Esophagus (tissue), 2 donors: ENCODE results near the gene PCDH15. TPM values are rescaled to one million over a fixed set of nuclear protein-coding genes. Genes with fewer than 3 reads are reported as not detected.

Experiments used
- H3K27ac ChIP-seq, 2 donors: one replicate each; pipeline ENCODE4 v1.5.1; 2013; ENCODE audit warnings: low read depth in 2 of 2, mild to moderate bottlenecking in 2 of 2, inconsistent platforms in 1 of 2, low read length in 1 of 2, moderate library complexity in 1 of 2
- H3K27me3 ChIP-seq, 2 donors: one replicate each; pipeline ENCODE4 v1.6.1; 2013; ENCODE audit warnings: low read length in 2 of 2, control low read depth in 1 of 2, mild to moderate bottlenecking in 1 of 2; ENCODE audit not compliant: insufficient read depth in 2 of 2, control insufficient read depth in 1 of 2
- H3K36me3 ChIP-seq, 2 donors: one replicate each; pipeline ENCODE4 v1.6.1; 2013; ENCODE audit warnings: low read length in 1 of 2; ENCODE audit not compliant: control insufficient read depth in 2 of 2, insufficient read depth in 2 of 2
- H3K4me1 ChIP-seq, 2 donors: one replicate each; pipeline ENCODE4 v1.6.1; 2013; ENCODE audit warnings: low read length in 1 of 2; ENCODE audit not compliant: control insufficient read depth in 2 of 2, insufficient read depth in 2 of 2
- H3K4me3 ChIP-seq, 2 donors: one replicate each; pipeline ENCODE4 v1.5.1; 2013; ENCODE audit warnings: low read length in 2 of 2, mild to moderate bottlenecking in 2 of 2, low read depth in 1 of 2, moderate library complexity in 1 of 2
- H3K9me3 ChIP-seq, 2 donors: one replicate each; pipeline ENCODE4 v1.6.1; 2013; ENCODE audit warnings: mild to moderate bottlenecking in 2 of 2, low read depth in 1 of 2, low read length in 1 of 2, moderate library complexity in 1 of 2; ENCODE audit not compliant: control insufficient read depth in 2 of 2, insufficient read depth in 1 of 2
- WGBS, 2 donors: extraction: QIAGEN DNeasy Blood & Tissue Kit; methylation state at CpG; one replicate each; pipeline ENCODE4 v1.1.7; 2013; 5-methylcytosine and 5-hydroxymethylcytosine counted together
- polyA plus RNA-seq, 2 donors: library from polyadenylated mRNA; stranded (reverse); fragments of 200-250 nt; gene quantifications; one replicate each; pipeline ENCODE4 v1.2.3, GENCODE V29; 2013
- donor health status: healthy with polysubstance abuse.
- donor health status: Bipolar disorder and iron deficiency.

Gene PCDH15
- polyA plus RNA-seq, 2 donors = not detected

GRCh38 chr10:54722075-54722474 is 79.0 kb downstream of the PCDH15 start:
- Histone ChIP-seq H3K27me3 (no peaks in the 10 kb centered on the region), H3K36me3 (no peaks in the 10 kb centered on the region), H3K9me3 (no peaks in the 10 kb centered on the region), H3K27ac (no peak overlapping the region), H3K4me1 (no peaks in the 10 kb centered on the region), H3K4me3 (no peak overlapping the region)
- 91 to 95% methylated on average over 1 of the region's 1 CpG for WGBS, 2 donors

GRCh38 chr10:54710918-54711317 is 90.1 kb downstream of the PCDH15 start:
- H3K4me3 ChIP-seq = no peak overlapping the region
- no peaks in the 10 kb centered on the region for H3K36me3 ChIP-seq
- no peaks in the 10 kb centered on the region for H3K4me1 ChIP-seq
- peaks cover 0 to 3% of the 10 kb centered on the region in 2 donors for H3K9me3 ChIP-seq
- H3K27ac ChIP-seq = no peak overlapping the region
- WGBS, 2 donors = 64 to 69% methylated on average over 3 of the region's 3 CpGs
- H3K27me3 ChIP-seq = no peaks in the 10 kb centered on the region

- Histone ChIP-seq H3K4me3 (no peak overlapping the region), H3K4me1 (no peaks in the 10 kb centered on the region)
- 62 to 65% methylated on average over 8 of the region's 8 CpGs for WGBS, 2 donors
These were observed 92.4 kb downstream of the PCDH15 start for GRCh38 chr10:54708591-54708990.

GRCh38 chr10:54708021-54708420 is 93.0 kb downstream of the PCDH15 start:
- Histone ChIP-seq H3K27ac (no peak overlapping the region), H3K36me3 (no peaks in the 10 kb centered on the region), H3K4me3 (no peak overlapping the region), H3K4me1 (no peaks in the 10 kb centered on the region), H3K9me3 (no peaks in the 10 kb centered on the region), H3K27me3 (no peaks in the 10 kb centered on the region)
- 54 to 55% methylated on average over 2 of the region's 2 CpGs for WGBS, 2 donors

More at GRCh38 chr10:54708591-54708990, 92.4 kb downstream of the PCDH15 start:
- Histone ChIP-seq H3K36me3 (no peaks in the 10 kb centered on the region), H3K27me3 (no peaks in the 10 kb centered on the region), H3K9me3 (no peaks in the 10 kb centered on the region), H3K27ac (no peak overlapping the region)

GRCh38 chr10:54702583-54703485 is 98.2 kb downstream of the PCDH15 start:
- WGBS, 2 donors = 80 to 81% methylated on average over 3 of the region's 3 CpGs
- Histone ChIP-seq H3K9me3 (no peaks in the 10 kb centered on the region), H3K27ac (no peak overlapping the region), H3K4me1 (no peaks in the 10 kb centered on the region), H3K36me3 (no peaks in the 10 kb centered on the region), H3K4me3 (no peak overlapping the region), H3K27me3 (no peaks in the 10 kb centered on the region)

- H3K4me1 ChIP-seq = no peaks in the 10 kb centered on the region
- 53 to 57% methylated on average over 1 of the region's 1 CpG for WGBS, 2 donors
- H3K4me3 ChIP-seq = no peak overlapping the region
- H3K27me3 ChIP-seq = no peaks in the 10 kb centered on the region
- no peaks in the 10 kb centered on the region for H3K36me3 ChIP-seq
- no peaks in the 10 kb centered on the region for H3K9me3 ChIP-seq
- H3K27ac ChIP-seq = no peak overlapping the region
These were observed 109.7 kb downstream of the PCDH15 start for GRCh38 chr10:54691331-54691730.

GRCh38 chr10:54682554-54682953 is 118.5 kb downstream of the PCDH15 start:
- Histone ChIP-seq H3K4me1 (no peaks in the 10 kb centered on the region), H3K36me3 (no peaks in the 10 kb centered on the region), H3K9me3 (no peaks in the 10 kb centered on the region), H3K27me3 (no peaks in the 10 kb centered on the region), H3K27ac (no peak overlapping the region), H3K4me3 (no peak overlapping the region)
- 34% methylated on average over 1 of the region's 1 CpG for WGBS, 2 donors

- H3K4me1 ChIP-seq = no peaks in the 10 kb centered on the region
- H3K27ac ChIP-seq = no peak overlapping the region
- no peaks in the 10 kb centered on the region for H3K9me3 ChIP-seq
- H3K27me3 ChIP-seq = no peaks in the 10 kb centered on the region
- no peaks in the 10 kb centered on the region for H3K36me3 ChIP-seq
- 59 to 62% methylated on average over 2 of the region's 2 CpGs for WGBS, 2 donors
- no peak overlapping the region for H3K4me3 ChIP-seq
These were observed 119.9 kb downstream of the PCDH15 start for GRCh38 chr10:54681136-54681535.

GRCh38 chr10:54667136-54667535 is 133.9 kb downstream of the PCDH15 start:
- H3K9me3 ChIP-seq = no peaks in the 10 kb centered on the region
- no peak overlapping the region for H3K4me3 ChIP-seq
- 45 to 47% methylated on average over 1 of the region's 1 CpG for WGBS, 2 donors
- no peaks in the 10 kb centered on the region for H3K36me3 ChIP-seq
- H3K27ac ChIP-seq = no peak overlapping the region
- H3K27me3 ChIP-seq = no peaks in the 10 kb centered on the region
- no peaks in the 10 kb centered on the region for H3K4me1 ChIP-seq

- H3K9me3 ChIP-seq = no peaks in the 10 kb centered on the region
- no peak overlapping the region for H3K27ac ChIP-seq
- H3K4me3 ChIP-seq = no peak overlapping the region
- H3K4me1 ChIP-seq = no peaks in the 10 kb centered on the region
- H3K27me3 ChIP-seq = no peaks in the 10 kb centered on the region
- H3K36me3 ChIP-seq = no peaks in the 10 kb centered on the region
These were observed 134.8 kb downstream of the PCDH15 start for GRCh38 chr10:54666192-54666591.
